ENCODE measurements around the gene DPYD.

The DPYD gene

GRCh38 chr1:97050506-97050905 lies 870.3 kb downstream of the DPYD start:
- peak; percentile 56 for DNase-seq (ENCODE audit: low read depth, low spot score)
- in situ Hi-C loops (cut with HindIII; ENCODE audit: low sequenced_read_pairs): no loop called here
- peak; percentile 55 for TF ChIP-seq CTCF (IDR thresholded peaks at IDR 0.05; ENCODE audit: low read depth, low read length)
- H3K4me3 ChIP-seq (ENCODE audit: low read depth, low read length): no peak overlapping the region

- TF ChIP-seq CTCF (IDR thresholded peaks at IDR 0.05; ENCODE audit: low read depth, low read length): no peak
- H3K4me3 ChIP-seq (ENCODE audit: low read depth, low read length): no peak overlapping the region
- in situ Hi-C loops (cut with HindIII; ENCODE audit: low sequenced_read_pairs): no loop called here
- DNase-seq (ENCODE audit: low read depth, low spot score): no peak
Observed at GRCh38 chr1:97047421-97047793, 873.4 kb downstream of the DPYD start.

- in situ Hi-C loops (cut with HindIII; ENCODE audit: low sequenced_read_pairs): no loop called here
- H3K4me3 ChIP-seq (ENCODE audit: low read depth, low read length): no peak overlapping the region
- no peak for TF ChIP-seq CTCF (IDR thresholded peaks at IDR 0.05; ENCODE audit: low read depth, low read length)
- DNase-seq (ENCODE audit: low read depth, low spot score): no peak
Observed at GRCh38 chr1:97046765-97047420, 873.9 kb downstream of the DPYD start.

DNA sequence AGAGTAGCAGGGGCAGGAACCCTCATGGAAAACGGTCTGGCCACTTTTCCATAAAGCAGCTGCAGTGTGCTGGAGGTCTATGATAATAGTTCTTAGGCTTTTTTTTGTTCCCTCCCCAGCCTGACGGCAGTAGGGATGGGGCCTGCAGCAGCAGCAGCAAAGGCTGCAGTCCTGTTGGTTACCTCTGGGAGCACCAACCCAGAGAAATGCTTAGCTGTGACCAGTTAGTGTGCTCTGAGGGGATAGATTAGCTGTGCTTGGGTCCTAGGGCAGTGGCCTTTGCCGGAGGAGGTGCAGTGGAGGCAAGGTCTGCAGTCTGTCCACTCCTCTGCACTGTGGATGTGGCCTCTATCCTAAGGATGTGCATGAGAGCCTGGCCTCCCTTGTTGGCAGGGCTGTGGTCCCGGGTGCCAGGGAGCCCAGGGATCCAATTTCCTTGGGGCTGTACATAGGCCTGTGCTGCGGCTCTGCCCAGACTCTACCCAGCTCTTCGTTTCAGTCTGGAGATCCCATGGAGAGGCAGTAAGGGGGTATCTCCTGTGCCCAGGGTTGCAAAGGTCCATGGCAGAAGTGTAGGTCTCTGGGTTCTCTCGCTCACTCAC lies 876.6 kb downstream of the DPYD start:
- in situ Hi-C loops (cut with HindIII; ENCODE audit: low sequenced_read_pairs): no loop called here
- no peak overlapping the region for H3K4me3 ChIP-seq (ENCODE audit: low read depth, low read length)
- no peak for DNase-seq (ENCODE audit: low read depth, low spot score)
- no peak for TF ChIP-seq CTCF (IDR thresholded peaks at IDR 0.05; ENCODE audit: low read depth, low read length)

DNA sequence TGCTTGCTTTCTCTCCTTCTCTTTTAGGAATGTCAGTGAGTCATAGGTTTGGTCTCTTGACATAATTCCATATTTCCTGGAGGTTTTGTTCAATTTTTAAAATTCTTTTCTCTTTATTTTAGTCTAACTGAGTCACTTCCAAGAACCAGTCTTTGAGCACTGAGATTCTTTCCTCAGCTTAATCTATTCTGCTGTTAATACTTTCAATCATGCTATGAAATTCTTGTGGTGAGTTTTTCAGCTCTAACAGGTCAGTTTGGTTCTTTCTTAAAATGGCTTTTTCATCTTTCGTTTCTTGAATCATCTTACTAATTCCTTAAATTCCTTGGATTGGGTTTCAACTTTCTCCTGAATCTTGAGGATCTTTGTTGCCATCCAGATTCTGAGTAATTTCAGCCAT lies 878.3 kb downstream of the DPYD start:
- DNase-seq (ENCODE audit: low read depth, low spot score): peak; percentile 58
- TF ChIP-seq CTCF (IDR thresholded peaks at IDR 0.05; ENCODE audit: low read depth, low read length): no peak
- in situ Hi-C loops (cut with HindIII; ENCODE audit: low sequenced_read_pairs): no loop called here
- no peak overlapping the region for H3K4me3 ChIP-seq (ENCODE audit: low read depth, low read length)

DNA sequence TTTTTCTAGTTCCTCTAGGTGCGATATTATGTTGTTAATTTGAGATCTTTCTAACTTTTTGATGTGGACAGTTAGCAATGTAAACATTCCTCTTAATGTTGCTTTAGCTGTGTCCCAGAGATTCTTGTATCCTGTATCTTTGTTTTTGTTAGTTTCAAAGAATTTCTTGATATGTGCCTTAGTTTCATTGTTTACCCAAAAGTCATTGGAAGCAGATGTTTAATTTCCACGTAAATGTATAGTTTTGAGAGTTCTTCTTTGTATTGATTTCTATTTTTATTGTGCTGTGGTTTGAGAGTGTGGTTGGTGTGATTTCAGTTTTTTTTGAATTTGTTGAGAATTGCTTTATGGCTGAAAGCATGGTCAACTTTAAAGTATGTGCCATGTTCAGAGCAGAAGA lies 879.8 kb downstream of the DPYD start:
- no peak for TF ChIP-seq CTCF (IDR thresholded peaks at IDR 0.05; ENCODE audit: low read depth, low read length)
- peak; percentile 44 for DNase-seq (ENCODE audit: low read depth, low spot score)
- H3K4me3 ChIP-seq (ENCODE audit: low read depth, low read length): no peak overlapping the region
- in situ Hi-C loops (cut with HindIII; ENCODE audit: low sequenced_read_pairs): no loop called here
